Stimulated activated CD8-positive, alpha-beta memory T cell treated with anti-CD3 and anti-CD28 coated beads, Interleukin-7, amount 100 ng/mL, for 4 hours (primary cell): ENCODE results near the gene TMC2.

Source experiments
- DNase-seq, 2 donors: peaks; one replicate each; pipeline ENCODE4 v3.0.0-alpha.2; 2020; ENCODE audit warnings: low read depth in 2 of 2

The TMC2 gene

DNA sequence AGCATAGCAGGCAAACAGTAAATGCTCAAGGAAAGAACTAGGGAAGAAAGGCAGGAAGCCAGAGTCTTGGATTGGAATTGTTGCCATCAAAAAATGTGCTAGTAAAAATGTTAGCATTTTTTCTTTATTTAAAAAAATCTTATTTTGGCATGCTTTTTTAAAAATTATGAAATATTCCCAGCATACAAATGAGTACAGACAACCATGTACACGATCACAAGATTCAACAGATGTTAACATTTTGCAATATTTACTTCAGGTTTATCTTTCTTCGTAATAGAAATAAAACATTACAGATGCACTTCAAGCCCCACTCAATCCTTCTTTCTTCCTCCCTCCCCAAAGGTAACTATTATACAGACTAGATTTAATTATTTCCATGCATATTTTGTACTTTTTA is 88.7 kb downstream of the TMC2 start:
- no peak for DNase-seq

- no peak for DNase-seq
Observed at GRCh38 chr20:2626853-2627541, 90.6 kb downstream of the TMC2 start.

GRCh38 chr20:2631228-2631627 is 94.9 kb downstream of the TMC2 start:
- no peak for DNase-seq

DNA sequence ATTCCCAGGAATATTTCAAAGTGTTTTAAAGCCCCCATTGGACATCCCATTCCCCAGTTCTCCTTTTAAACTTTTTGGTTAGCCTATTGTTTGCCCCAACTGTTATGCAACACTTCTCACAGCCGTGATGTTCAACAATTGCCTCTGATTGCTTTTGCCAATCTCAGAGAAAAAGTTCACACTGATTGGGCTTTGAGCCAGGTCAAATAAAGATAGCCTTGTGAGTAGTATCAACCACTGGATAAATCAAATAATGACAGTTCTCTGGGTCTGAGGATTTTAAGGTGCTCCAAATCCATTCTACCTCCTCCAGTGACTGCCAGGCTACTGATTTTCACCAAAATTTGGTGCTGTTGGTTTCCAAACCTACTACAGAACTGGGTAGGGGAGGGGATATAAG is 97.0 kb downstream of the TMC2 start:
- DNase-seq = no peak

DNA sequence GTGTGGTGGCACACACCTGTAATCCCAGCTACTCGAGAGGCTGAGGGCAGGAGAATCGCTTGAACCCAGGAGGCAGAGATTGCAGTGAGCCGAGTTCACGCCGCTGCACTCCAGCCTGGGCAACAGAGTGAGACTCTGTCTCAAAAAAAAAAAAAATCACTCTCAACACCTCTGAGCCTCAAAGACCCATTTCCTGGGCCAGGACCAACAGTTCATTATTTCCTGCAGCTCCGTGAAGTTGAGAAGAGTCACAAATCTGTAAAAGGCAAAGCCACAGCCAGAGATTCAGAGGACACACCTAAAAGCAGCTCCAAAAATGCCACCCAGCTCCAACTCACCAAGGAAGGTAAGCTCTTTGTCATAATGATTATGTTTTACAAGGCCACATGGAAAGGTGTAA is 100.9 kb downstream of the TMC2 start:
- DNase-seq = no peak

- DNase-seq = no peak
Observed at GRCh38 chr20:2640260-2640659, 103.9 kb downstream of the TMC2 start.

GRCh38 chr20:2640899-2641298 is 104.5 kb downstream of the TMC2 start:
- DNase-seq = no peak

- no peak for DNase-seq
Observed at GRCh38 chr20:2643708-2644107, 107.3 kb downstream of the TMC2 start.

GRCh38 chr20:2651772-2652723 is 115.7 kb downstream of the TMC2 start, which contains the start of gene NOP56:
TSS of gene NOP56 (plus strand) at chr20:2652632. CDS start at chr20:2652661, 29 bp downstream.
- peak; percentile 84 to 91 for DNase-seq

GRCh38 chr20:2652724-2653555 is 116.6 kb downstream of the TMC2 start:
- peak; percentile 19 to 52 for DNase-seq

DNA sequence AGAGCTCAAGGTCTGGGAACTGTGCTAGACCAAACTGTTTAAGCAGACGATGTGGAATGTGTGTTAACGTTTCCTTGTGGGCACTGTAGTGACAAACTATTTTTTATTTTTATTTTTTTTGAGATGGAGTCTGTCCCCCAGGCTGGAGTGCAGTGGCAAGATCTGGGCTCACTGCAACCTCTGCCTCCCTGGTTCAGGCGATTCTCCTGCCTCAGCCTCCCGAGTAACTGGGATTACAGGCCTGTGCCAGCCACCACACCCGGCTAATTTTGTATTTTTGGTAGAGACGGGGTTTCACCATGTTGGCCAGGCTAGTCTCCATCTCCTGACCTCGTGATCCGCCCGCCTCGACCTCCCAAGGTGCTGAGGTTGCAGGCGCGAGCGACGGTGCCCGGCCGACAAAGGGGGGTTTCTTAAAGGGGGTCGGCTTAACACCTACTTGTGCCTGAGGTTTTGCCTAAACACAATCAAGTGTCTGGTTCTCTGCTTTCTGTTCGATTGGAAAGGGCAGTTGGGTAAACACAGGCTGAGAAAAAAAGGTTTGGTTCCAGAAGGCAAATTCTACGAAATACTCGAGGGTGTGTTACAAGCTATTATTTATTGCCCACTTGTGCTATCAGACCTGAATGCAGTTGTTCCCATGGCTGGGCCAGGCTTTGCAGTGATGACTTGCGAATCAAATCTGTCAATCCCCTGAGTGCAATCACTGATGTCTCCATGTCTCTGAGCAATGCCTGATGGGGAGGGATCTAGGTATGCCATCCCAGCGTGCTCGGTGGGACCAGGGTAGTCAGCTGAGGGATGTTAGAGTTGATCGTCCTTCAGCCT is 117.4 kb downstream of the TMC2 start:
- DNase-seq = no peak

- DNase-seq = no peak
Observed at GRCh38 chr20:2654384-2654822, 118.0 kb downstream of the TMC2 start.

GRCh38 chr20:2654831-2655230 is 118.5 kb downstream of the TMC2 start:
- DNase-seq = no peak

DNA sequence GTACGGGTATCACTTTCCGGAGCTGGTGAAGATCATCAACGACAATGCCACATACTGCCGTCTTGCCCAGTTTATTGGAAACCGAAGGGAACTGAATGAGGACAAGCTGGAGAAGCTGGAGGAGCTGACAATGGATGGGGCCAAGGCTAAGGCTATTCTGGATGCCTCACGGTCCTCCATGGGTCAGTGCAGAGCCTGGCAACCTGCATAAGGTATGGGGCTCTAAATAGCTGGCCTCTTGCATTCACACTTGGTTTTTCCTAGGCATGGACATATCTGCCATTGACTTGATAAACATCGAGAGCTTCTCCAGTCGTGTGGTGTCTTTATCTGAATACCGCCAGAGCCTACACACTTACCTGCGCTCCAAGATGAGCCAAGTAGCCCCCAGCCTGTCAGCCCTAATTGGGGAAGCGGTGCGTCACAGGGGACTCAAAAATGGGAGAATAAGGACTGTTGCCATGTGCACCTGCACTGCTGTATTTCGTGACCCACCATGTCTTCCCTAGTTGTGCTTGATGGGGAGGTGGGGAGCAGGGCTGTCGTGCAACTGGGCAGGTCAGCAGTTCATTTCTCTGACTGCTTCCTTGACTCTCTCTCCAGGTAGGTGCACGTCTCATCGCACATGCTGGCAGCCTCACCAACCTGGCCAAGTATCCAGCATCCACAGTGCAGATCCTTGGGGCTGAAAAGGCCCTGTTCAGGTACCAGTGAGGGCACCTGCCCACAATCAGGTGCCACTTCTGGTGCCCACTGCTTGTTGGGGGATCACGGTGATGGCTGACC is 119.2 kb downstream of the TMC2 start:
- no peak for DNase-seq

DNA sequence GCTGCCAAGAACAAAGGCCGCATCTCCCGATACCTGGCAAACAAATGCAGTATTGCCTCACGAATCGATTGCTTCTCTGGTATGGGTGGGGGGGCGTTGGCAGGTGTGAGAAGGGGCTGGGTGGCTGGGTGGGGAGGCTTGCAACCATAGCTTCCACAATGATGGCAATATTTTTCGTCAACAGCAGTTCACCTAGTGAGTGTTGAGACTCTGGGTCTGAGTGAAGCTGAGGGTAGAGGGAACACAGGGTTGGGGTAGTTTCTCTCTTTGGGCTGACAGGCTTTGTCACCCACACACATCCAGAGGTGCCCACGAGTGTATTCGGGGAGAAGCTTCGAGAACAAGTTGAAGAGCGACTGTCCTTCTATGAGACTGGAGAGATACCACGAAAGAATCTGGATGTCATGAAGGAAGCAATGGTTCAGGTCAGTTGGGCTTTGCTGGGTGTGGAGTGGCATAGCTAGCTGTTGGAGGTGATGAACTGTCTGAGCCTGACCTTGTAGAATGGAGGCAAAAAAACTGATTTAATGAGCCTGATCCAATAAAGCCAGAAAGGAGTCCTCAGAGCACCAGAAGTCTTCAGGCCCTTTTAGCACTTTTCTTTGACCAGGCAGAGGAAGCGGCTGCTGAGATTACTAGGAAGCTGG is 120.2 kb downstream of the TMC2 start:
- no peak for DNase-seq

GRCh38 chr20:2657241-2657640 is 120.9 kb downstream of the TMC2 start:
- DNase-seq = no peak

DNA sequence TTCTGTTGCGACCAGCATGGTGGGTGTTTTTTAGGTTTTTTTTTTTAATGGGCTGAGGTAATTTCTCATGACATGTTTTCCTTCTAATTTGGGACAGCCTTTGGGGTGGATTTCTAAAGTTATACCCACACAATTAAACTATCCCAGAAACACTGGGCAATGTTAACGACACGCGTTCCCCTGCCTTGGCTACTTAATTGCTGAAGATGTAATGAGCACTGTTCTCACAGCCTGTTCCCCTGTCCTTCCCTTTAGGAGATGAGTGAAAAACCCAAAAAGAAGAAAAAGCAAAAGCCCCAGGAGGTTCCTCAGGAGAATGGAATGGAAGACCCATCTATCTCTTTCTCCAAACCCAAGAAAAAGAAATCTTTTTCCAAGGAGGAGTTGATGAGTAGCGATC is 121.3 kb downstream of the TMC2 start:
- DNase-seq = no peak

- no peak for DNase-seq
Observed at GRCh38 chr20:2658414-2659354, 122.3 kb downstream of the TMC2 start.

DNA sequence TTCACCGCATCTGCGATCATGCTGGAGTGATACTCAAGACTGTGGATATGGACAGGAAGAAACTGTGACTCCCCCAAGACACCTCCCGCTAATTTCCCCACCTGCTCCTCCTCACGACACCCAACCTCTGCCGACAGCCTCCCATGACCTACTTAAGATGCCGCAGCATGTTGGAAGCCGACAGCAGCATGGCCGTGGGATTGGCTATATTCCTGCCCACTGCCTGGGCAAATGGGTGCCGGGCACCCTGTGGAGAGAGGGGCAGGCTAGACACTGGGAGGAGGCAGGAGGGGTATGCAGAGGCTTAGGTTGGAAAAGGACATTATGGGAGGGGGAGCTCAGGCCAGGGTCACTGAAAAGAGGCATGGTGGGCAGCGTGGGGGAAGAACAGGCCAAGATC is 123.2 kb downstream of the TMC2 start:
- no peak for DNase-seq
